ENCODE data around the gene CNTLN. TPM values are rescaled to one million over a fixed set of nuclear protein-coding genes. Genes with fewer than 3 reads are reported as not detected.

The CNTLN gene
- total RNA-seq, 4 donors from 2014 or later: 3.9 to 39.6 (median 7.4) TPM

GRCh38 chr9:17191082-17191481, 56.2 kb downstream of the CNTLN start:
- H3K27ac ChIP-seq: no peak overlapping the region
- no peak overlapping the region for H3K4me3 ChIP-seq
- H3K4me1 ChIP-seq: no peaks in the 10 kb centered on the region
- no peaks in the 10 kb centered on the region for H3K27me3 ChIP-seq
- no peak for TF ChIP-seq POLR2A (IDR thresholded peaks at IDR 0.05)
- TF ChIP-seq CTCF (IDR thresholded peaks at IDR 0.05): no peak
- H3K36me3 ChIP-seq: no peaks in the 10 kb centered on the region
- no peak for DNase-seq
- H3K9me3 ChIP-seq: no peaks in the 10 kb centered on the region

GRCh38 chr9:17204611-17205152, 69.8 kb downstream of the CNTLN start:
- H3K9me3 ChIP-seq: no peaks in the 10 kb centered on the region
- H3K27ac ChIP-seq: no peak overlapping the region
- TF ChIP-seq POLR2A (IDR thresholded peaks at IDR 0.05) (no peak), CTCF (IDR thresholded peaks at IDR 0.05) (no peak)
- H3K27me3 ChIP-seq: no peaks in the 10 kb centered on the region
- no peak overlapping the region for H3K4me3 ChIP-seq
- no peaks in the 10 kb centered on the region for H3K4me1 ChIP-seq
- no peaks in the 10 kb centered on the region for H3K36me3 ChIP-seq
- DNase-seq: no peak

GRCh38 chr9:17216011-17216410, 81.2 kb downstream of the CNTLN start:
- Histone ChIP-seq H3K27me3 (no peaks in the 10 kb centered on the region), H3K36me3 (no peaks in the 10 kb centered on the region), H3K4me1 (no peaks in the 10 kb centered on the region), H3K9me3 (no peaks in the 10 kb centered on the region), H3K4me3 (no peak overlapping the region), H3K27ac (no peak overlapping the region)
- DNase-seq: no peak
- TF ChIP-seq CTCF (IDR thresholded peaks at IDR 0.05) (no peak), POLR2A (IDR thresholded peaks at IDR 0.05) (no peak)

- Histone ChIP-seq H3K4me3 (no peak overlapping the region), H3K36me3 (no peaks in the 10 kb centered on the region), H3K27me3 (no peaks in the 10 kb centered on the region), H3K9me3 (no peaks in the 10 kb centered on the region), H3K27ac (no peak overlapping the region), H3K4me1 (no peaks in the 10 kb centered on the region)
- TF ChIP-seq CTCF (IDR thresholded peaks at IDR 0.05): no peak
- TF ChIP-seq POLR2A (IDR thresholded peaks at IDR 0.05): no peak
- no peak for DNase-seq
Measured at GRCh38 chr9:17216646-17217045, 81.8 kb downstream of the CNTLN start.

GRCh38 chr9:17217272-17217671, 82.4 kb downstream of the CNTLN start:
- Histone ChIP-seq H3K4me3 (no peak overlapping the region), H3K9me3 (no peaks in the 10 kb centered on the region), H3K27me3 (no peaks in the 10 kb centered on the region), H3K36me3 (no peaks in the 10 kb centered on the region), H3K27ac (no peak overlapping the region), H3K4me1 (no peaks in the 10 kb centered on the region)
- TF ChIP-seq CTCF (IDR thresholded peaks at IDR 0.05): no peak
- TF ChIP-seq POLR2A (IDR thresholded peaks at IDR 0.05): no peak
- no peak for DNase-seq

GRCh38 chr9:17219261-17219660, 84.4 kb downstream of the CNTLN start:
- Histone ChIP-seq H3K9me3 (no peaks in the 10 kb centered on the region), H3K36me3 (no peaks in the 10 kb centered on the region), H3K4me3 (no peak overlapping the region), H3K4me1 (no peaks in the 10 kb centered on the region), H3K27me3 (no peaks in the 10 kb centered on the region), H3K27ac (no peak overlapping the region)
- no peak for DNase-seq
- TF ChIP-seq POLR2A (IDR thresholded peaks at IDR 0.05) (no peak), CTCF (IDR thresholded peaks at IDR 0.05) (no peak)
